GM03348 (cell line): Measurements from ENCODE around the gene MYO18B.

Experiments
- DNase-seq: peaks from one replicate; pipeline ENCODE4 v3.0.0; 2012; ENCODE audit warnings: low spot score

The MYO18B gene

DNA sequence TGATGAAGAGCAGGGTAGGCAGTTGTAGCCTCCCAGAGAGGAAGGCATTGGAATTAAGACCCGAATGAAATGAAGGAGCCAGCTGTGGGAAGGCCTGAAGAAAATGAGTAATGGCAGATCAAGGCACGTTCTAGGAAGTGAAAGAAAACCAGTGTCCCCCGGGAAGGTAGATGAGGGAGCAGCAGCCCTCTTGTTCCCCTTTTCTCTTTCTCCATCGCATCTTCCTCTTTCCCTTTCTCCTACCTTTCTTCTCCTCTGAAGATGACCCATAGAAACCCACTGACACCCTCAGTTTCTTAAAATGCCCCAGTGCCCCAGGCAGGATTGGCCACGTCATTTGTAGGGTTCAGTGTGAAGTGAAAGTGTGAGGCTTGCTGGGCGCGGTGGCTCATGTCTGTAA, 254.7 kb downstream of the MYO18B start:
- DNase-seq: no peak

DNA sequence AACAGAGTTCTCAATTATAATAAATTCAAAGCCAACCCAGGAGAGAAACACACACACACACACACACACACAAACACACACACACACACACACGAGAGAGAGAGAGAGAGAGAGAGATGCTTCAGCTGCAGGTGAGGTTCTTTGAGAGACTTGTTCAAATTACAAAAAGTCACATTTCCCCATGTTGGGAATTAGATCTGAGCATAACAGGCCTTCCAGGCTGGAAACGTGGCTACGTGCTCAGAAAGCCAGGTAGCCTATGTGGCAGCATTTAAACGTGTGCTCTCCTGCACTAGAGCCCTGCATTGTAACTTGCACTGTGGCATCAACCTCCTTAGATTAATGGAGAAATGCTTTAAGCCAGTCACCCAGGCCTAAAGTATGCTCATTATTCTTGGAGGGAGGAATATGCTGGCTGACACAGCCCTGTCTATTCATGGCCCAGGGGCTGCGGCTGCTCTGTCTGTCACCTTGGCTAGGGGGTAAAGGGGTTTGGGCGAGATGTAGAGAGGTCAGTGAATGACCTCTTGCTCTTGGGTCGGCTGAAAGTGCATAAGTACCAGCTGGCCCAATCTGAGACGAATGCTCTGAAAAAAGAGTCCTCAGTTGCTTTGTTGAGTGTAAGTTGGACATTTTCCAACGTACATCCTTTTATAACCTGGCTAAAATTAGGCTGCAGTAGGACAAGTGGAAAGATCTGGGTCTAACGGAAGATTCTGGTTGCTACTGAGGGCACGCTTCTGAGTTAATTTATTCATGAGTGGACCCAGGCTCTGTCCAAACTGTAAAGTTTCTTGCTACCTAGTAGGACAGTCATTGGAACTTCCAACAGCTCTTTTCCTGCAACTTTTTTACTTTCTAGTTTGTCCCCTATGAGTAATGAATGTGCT, 256.1 kb downstream of the MYO18B start:
- no peak for DNase-seq

DNA sequence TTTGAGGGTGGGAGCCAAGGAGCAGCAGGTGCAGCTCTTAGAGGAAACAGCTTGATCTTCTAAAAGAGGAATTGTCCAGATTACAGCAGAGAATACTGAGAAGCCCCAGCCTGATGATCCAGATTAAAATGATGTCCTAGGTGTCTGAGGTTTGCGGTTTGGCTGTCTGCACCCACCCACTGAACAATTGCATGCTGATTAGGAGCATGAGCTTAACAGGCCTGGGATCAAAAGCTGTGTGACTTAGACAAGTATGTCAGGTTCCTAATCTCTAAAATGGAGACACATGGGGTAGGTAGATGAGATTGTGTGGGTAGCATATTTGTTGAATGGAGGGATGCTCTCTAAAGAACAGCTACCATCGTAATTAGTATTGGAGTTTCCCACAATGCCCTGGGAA, 260.5 kb downstream of the MYO18B start:
- DNase-seq: no peak

DNA sequence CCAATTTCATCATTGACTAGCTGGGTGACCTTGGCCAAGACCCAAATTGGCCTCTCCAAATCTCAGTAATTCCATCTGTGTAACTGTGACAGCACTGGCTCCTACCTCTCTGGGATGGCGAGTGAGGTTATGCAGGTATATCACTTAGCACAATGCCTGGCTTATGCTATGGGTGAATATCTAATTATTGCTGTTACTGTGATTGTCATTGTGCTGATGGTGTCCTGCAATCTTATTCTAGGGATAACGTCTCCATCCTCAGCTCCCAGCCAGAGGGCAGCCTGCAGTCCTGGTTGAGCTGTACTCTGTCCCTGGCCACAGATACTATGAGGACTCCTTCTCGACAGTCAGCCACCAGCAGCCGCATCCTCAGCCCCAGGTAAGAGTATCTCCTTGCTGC, 262.5 kb downstream of the MYO18B start:
- no peak for DNase-seq

DNA sequence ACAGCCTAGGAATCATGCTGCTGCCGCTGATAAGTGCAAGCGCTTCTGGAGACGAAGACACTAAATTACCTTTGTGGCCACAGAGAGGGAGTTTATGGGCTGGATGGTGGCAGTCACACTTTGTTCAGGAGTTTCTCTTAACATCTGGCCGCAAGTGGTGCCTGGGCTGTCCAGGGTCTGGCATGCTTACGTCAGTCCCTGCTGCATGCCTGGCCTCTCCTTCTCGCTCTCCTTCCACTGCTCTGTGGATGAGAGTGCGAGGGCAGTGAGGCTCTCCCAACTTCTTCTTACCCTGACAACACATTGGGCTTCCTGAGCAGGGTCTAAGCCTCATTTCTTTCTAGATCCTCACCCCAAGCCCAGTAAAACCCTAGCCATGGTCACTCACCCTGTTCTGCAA, 266.6 kb downstream of the MYO18B start:
- no peak for DNase-seq

DNA sequence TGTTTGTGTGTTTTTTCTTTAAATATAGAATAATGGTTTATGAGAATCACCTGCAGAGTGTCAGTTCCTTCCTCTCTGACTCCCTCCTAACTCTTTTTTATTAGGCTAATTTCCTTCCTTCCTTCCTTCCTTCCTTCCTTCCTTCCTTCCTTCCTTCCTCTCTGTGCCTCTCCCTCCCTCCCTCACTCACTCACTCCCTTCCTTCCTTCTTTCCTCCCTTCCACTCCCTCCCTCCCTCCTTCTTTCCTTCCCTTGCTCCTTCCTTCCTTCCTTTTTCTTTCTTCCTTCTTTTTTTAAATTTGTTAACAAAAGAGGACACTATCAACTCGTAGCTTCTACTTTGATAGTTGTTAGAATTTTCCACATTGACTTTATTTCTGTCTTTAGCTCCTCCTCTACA, 274.9 kb downstream of the MYO18B start:
- DNase-seq: no peak

DNA sequence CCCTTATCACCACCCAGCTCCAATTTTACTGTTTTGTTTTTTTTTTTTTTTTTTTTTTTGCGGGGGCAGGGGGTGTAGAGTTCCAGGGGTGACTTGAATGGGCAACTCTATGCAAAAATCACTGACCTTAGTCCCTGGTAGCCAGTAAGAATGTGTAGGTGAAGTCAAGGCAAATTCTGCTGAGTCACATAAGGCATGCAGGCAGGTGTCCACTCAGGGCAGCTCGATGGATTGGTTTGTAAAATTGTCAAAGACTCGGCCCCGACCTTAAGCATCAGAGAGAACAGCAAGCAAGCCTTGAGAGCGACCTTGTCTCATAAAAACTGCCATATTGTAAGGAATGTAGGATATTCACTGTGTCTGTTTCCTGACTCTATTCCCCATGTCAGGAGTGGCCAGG, 275.9 kb downstream of the MYO18B start:
- no peak for DNase-seq

DNA sequence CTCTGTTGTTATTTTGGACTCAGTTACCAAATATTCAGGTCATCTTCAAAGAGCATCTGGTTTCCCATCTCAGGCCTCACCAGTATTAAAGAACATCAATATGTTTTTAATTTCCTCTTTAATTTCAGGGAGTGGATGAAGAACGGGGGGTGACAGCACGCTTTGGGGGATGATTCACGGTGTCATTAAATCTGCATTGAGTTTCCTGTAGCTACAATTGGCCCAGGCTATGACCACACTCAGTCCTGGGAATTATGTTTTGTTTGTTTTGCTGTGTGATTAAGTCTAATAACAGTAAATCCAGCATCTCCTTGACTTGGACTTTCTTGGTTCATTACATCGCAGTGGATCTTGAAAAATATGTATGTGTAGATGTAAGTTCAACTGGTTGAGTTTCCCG, 277.6 kb downstream of the MYO18B start:
- no peak for DNase-seq

DNA sequence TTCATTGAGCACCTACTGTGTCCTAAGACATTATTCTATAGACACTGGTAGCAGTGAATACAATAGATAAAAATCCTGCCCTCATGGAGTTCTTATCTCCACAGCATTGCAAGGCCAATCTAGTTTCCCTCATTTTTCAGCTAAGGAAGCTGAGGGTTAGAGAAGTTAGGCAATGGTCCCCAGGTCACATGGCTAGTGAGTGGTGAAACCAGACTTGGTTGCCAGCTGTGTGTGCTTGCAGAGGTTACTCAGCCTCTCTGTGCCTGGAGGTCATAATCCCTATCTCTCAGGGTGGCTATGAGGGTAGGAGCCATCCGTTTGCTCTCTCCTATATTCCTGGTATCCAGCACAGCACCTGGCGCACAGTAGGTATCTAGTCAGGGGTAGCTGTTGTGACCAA, 279.5 kb downstream of the MYO18B start:
- DNase-seq: no peak

DNA sequence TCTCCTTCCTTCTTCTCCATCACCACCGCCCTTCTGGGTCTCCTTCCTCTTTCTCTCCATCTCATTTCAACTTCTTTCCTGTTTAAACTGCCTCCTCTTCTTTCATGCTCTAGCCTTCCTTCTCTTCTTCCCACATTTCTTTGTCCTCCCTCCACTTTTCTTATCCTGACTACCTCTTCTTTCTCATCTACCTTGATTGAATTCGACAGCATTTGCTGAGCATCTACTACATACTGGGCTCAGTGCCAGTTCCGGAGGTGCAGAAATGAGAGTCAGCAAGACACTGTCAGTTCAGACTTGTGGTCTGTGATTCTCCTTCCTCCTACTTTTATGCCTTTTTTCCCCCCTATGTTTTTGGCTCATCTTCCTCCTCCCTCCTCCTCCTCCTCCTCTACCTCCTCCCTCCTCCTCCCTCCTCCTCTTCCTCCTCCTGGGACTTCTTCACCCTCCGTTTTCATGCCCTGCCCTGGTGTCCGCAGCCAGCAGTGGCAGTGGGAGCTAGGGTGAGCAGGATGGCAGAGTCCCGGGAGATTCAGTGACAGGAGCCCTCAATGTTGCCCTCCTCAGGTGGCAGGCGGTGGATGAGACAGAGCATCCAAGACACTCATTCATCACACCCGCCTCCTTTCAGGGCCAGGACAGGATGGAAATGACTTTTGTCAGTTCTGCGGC, 281.3 kb downstream of the MYO18B start:
- no peak for DNase-seq

DNA sequence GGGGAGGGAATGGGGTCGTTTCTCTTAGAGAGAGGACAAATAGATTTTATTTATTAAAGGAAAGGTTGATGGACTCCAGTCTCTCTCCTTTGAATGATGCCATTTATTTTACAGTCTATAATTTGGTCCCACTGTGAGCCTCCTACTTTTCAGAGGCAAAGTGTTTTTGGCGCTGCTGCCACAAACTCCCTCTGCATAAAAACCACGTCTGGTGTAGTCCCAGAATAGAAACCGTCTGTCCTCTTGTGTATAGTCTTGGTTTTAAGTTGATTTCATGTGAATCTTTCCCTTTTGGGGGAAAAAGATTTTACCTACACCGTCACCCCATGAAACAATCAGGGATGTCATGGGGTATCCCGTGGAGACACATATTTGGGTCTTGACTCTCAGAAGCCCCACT, 283.6 kb downstream of the MYO18B start:
- no peak for DNase-seq

DNA sequence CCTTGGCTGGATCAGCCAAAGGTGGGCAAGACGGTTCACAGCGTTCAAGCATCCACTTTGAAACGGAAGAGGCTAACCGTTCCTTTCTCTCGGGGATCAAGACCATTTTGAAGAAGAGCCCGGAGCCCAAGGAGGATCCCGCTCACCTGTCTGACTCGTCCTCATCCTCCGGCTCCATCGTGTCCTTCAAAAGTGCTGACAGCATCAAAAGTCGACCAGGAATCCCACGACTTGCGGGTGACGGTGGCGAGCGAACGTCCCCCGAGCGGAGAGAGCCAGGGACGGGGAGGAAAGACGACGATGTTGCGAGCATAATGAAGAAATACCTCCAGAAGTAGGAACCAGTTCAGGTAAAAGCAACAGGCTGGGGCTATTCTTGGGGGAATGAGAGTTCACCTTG, 285.4 kb downstream of the MYO18B start:
- no peak for DNase-seq

DNA sequence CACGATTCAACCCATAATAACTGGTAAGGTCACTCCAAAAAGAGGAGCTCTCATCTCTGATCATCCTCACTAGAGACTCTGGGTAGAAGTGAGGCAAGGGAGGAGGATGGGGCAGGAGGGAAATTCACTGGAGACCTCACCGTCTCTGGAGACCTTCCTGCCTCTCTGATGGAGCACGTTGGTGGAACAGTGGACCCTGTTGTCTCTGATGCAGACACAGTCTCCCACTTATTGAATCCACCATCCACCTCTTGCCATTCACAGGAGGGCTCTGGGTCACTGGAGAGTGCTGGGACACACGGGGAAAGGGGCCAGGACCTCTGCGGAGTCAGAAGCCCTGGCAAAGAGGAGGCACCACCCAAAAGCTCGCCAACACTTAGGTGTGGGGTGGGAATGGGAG, 289.7 kb downstream of the MYO18B start:
- DNase-seq: no peak

DNA sequence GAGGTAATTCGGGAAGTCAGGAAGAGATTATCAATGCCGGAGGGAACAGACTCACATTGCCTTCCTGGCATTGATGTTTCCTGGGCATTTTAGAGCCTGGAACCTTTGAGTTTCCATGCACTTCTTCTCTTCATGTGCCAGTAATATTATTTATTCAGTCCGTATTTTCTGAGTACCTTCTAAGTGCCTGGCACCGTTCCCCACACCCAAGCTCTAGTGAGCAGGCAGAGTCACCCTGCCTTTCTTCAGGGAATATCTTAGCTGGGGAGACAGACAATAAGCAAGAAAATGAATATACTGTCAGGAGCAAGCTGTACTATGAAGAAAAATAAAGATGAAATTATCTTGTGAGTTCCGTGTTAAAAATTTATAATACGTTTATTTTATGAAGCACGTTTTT, 291.1 kb downstream of the MYO18B start:
- DNase-seq: no peak

DNA sequence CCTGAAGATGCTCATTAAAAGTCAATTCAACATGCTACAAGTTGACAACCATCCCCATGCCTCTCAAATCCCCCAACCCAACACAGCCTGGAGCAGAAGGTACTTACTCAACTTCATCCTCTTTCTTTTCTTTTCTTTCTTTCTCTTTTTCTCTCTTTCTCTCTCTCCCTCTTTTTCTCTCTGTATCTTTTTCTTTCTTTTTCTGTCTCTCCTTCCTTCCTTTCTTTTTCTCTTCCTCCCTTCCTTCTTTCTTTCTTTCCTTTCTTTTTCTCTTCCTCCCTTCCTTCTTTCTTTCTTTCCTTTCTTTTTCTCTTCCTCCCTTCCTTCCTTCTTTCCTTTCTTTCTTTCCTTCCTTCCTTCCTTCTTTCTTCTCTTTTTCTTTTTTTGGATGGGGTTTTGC, 291.6 kb downstream of the MYO18B start:
- no peak for DNase-seq

DNA sequence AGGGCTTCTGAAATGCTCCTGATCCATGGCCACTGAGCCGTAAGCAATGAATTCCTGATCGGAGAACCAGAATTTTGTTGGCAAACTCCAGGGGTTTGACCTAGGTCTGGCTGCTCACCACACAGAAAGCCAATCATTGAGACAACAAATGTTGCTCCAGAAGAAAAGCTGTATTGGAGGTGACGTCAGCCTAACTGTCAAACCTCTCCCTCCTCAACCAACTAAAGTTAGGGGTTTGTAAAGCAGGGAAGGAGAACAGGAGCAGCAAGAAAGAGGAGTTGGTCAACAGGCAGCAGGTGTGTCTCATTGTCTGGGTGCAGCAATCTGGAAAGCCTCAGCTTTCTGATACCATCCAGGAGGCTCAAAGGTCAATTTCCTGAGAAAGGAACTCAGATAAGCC, 293.5 kb downstream of the MYO18B start:
- DNase-seq: no peak

DNA sequence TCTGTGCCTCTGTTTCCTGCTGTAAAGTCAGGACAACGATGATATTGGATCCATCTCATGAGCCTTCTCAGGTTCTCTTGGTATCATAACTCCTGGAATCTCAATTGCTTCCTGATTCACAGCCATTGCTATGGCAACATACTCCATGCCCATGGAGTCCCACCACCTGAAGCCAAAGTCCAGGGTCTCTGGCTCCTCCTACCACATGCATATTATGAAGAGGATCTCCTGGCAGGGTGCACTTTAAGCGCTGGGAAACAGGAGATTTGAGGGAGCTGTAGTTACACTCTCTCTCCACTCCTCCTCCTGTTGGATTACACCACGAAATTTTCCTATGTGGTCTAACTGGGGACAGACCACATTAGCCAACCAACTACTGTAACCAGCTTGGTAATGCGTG, 296.4 kb downstream of the MYO18B start:
- no peak for DNase-seq

DNA sequence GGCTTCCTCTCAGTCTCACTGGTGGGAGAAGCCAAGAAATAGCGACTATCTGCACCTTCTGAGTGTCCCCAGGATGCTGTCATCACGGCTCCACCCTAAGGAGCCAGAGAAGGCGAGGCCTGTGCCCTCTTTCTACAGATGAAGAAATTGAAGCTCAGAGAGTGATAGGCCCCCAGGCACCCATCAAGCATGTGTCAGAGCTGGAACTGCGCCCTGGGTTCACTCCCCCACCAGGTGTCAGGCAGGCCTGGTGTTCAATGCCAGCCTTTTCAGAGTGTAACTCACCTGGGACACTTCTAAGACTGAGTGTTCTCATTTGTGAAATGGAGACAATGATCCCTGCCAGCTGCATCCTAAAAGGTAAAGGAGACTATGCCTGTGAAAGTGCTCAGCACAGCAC, 299.9 kb downstream of the MYO18B start:
- DNase-seq: no peak

DNA sequence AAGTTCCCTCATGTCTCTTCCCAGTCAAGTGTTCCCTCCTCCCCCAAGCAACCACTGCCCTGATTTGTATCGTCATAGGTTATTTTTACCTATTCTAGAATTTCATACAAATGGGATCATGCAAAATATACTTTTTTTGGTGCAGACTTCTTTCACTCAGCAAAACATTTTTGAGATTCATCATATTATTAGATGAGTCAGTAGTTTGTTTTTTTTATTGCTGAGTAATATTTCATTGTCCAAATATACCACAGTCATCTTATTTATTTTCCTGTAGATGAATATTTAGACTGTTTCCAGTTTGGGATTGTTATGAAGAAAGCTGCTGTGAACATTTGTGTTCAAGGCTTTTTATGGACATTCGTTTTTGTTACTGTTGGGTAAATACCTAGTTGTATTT, 301.0 kb downstream of the MYO18B start:
- DNase-seq: no peak

DNA sequence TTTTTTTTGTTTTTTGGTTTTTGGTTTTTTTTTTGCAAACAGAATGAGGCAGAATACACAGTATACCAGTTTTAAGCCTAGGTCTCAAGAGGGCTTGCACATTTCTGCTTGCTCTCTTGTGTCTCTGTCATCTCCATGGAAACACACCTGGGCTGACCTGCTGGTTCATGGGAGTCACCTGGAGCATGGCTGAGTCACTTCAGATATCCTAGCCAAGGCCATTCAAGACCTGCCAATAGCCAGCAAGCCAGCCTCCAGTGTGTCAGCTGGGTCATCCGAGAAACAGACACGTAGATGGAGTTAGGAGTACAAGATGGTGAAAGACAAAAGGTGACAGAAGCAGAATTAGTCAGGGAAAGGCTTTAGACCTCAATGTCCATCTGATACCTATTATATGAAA, 303.1 kb downstream of the MYO18B start:
- no peak for DNase-seq

DNA sequence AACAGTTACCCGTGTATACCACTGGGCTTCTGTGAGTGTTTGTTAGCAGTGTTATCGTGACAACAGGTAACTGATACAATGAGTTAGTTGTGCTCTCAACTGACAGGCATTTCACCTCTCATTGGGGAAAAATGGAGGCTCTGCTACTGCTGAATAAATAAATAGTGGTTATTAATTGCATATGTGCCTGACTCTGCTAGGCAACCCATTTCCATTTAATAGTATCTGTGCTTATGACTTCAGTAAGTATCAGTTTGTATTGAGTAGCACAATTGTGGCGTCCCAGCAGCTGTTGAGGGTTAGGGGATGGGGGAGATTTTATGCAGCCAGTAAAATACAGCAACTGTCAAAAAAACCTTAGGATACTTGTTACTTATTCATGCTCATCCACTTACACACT, 303.9 kb downstream of the MYO18B start:
- DNase-seq: no peak

DNA sequence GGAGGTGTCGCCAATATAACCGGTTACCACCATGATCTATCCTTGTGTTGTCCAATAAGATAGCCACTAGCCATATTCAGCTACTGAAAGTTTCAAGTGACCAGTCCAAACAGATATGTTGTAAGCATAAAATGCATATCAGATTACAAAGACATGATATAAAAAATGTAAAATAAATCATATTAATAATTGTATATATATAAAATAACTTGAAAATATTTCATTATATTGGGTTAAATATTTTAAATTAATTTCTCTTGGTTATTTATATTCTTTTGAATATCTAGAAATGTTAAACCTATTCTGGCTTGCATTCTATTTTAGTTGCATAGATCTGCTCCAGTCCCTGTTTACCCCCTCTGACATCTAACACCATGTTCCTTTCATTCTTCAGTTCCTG, 305.5 kb downstream of the MYO18B start:
- DNase-seq: no peak

DNA sequence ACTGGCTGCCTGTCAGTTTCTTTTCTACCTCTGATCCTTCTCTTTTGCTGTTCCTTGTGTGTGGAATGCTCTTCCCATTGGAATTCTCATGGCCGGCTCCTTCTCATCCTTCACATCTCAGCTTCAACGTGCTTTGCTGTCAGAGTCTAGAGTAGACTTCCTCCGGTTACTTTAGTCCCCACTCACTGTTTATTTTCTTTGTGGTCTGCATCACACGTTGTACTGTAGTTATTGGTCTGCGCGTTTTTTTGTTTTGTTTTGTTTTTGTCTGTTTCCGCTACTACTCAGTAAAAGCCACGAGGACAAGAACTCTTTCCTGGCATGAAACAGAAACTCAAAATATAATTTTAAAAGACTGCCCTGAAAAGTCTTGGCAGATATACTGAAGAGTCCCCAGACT, 305.9 kb downstream of the MYO18B start:
- DNase-seq: no peak

DNA sequence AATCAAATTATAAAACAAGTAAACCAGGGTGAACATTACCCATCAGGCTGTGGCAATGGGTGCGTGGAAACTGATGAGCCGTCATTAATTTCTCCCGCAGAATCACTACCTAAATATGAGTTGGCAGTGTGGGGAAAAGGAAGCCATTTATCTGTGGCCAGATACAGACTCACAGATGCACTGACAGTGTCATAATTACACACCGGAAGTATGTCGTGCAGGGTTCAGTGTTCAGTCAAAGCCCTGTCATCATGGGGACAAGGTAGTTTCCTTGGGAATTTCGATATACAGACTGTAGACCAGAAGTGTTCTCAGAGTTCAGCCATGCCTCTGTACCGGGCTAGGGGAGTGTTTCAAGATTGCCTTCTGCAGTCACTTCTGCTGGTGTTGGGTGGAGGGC, 308.1 kb downstream of the MYO18B start:
- no peak for DNase-seq
